Epithelial cell of esophagus (primary cell): ENCODE measurements around the gene PTK6.

Experiments
- DNase-seq: peaks from one replicate; pipeline ENCODE4 v3.0.0; 2010; ENCODE audit warnings: low read depth
- H3K4me3 ChIP-seq: 2 replicates; pipeline ENCODE4 v1.5.1; 2011; ENCODE audit warnings: mild to moderate bottlenecking, low read length, control low read depth
- CTCF ChIP-seq: IDR thresholded peaks from 2 replicates; pipeline ENCODE4 v1.5.1; 2011; ENCODE audit warnings: low read depth, mild to moderate bottlenecking, low read length, control low read depth, inconsistent platforms; ENCODE audit not compliant: insufficient read depth; ENCODE audit errors: missing control alignments

PTK6 gene

GRCh38 chr20:63553251-63553932 is 16.2 kb upstream of the PTK6 start:
- H3K4me3 ChIP-seq = peak overlapping the region; percentile 44
- peak; percentile 88 for DNase-seq
- TF ChIP-seq CTCF = no peak

- no peak for TF ChIP-seq CTCF
Measured at GRCh38 chr20:63552481-63553249, 15.5 kb upstream of the PTK6 start.

GRCh38 chr20:63551068-63551467 is 13.9 kb upstream of the PTK6 start:
- H3K4me3 ChIP-seq = no peak overlapping the region
- no peak for DNase-seq
- TF ChIP-seq CTCF = no peak

More at GRCh38 chr20:63552481-63553249, 15.5 kb upstream of the PTK6 start:
- DNase-seq = peak; percentile 42
- no peak overlapping the region for H3K4me3 ChIP-seq

- no peak for TF ChIP-seq CTCF
- DNase-seq = no peak
- H3K4me3 ChIP-seq = no peak overlapping the region
Measured at GRCh38 chr20:63549679-63550282, 12.6 kb upstream of the PTK6 start.

GRCh38 chr20:63549019-63549418 is 11.8 kb upstream of the PTK6 start:
- H3K4me3 ChIP-seq = no peak overlapping the region
- no peak for TF ChIP-seq CTCF
- DNase-seq = no peak

GRCh38 chr20:63548542-63548941 is 11.4 kb upstream of the PTK6 start:
- TF ChIP-seq CTCF = no peak
- H3K4me3 ChIP-seq = no peak overlapping the region
- no peak for DNase-seq
